Measurements from ENCODE around the gene NR2F2. TPM values are rescaled to one million over a fixed set of nuclear protein-coding genes. Genes with fewer than 3 reads are reported as not detected.

The NR2F2 gene
- total and polyA plus RNA-seq, 2 of the 13 experiments (the other 11 are each of a cell fraction or from before 2014, with no cell fraction given), result 3.5 to 4.7 TPM

GRCh38 chr15:96333131-96334016, 2.9 kb downstream of the NR2F2 start (continued):
- TF ChIP-seq TFAP4 (IDR thresholded peaks at IDR 0.05; ENCODE audit: borderline replicate concordance, low read depth), result peak; percentile 51; the same call in 1 of the 2 replicates
- TF ChIP-seq ZMYM4 (CRISPR knock-in tag; IDR thresholded peaks at IDR 0.05), result 0 out of 2 replicates have a peak, but pooled peaks have one; percentile 1
- peak; percentile 31; the same call in 1 of the 2 replicates for TF ChIP-seq TAF1 (CRISPR knock-in tag; IDR thresholded peaks at IDR 0.05)
- no peak for TF ChIP-seq ZKSCAN5 (CRISPR knock-in tag; IDR thresholded peaks at IDR 0.05)

GRCh38 chr15:96334017-96334704, 3.7 kb downstream of the NR2F2 start:
- peak overlapping the region; percentile 85 for H3K4me2 ChIP-seq (ENCODE audit: low read depth, low read length)
- ATAC-seq (no peak; the same call in 2 of the 3 replicates), DNase-seq (ENCODE audit: low spot score) (no peak), FAIRE-seq (no peak)
- ChIA-PET CTCF (ENCODE audit: low intra/inter-chr PET ratio, low total read pairs) (no interaction called here), POLR2A (interaction anchor here (1.0 to 1.1 kb wide), 2 partner anchors 9 to 20 kb away, joined by 3 read pairs; no protein-coding TSS in a partner anchor)
- in situ Hi-C loops (cut with HindIII; ENCODE audit: extremely low pct_ligation_motif_present, low pct_unique_long_range_greater_than_20kb), result loop anchor here (10.0 to 25.0 kb wide), 5 partner anchors 159 to 1072 kb away; no protein-coding TSS in a partner anchor
- no peak overlapping the region for H2AFZ ChIP-seq (ENCODE audit: low read length)
- H3K9ac ChIP-seq (ENCODE audit: insufficient read depth, low read depth, low read length), result peak overlapping the region; percentile 92
- H3K27me3 ChIP-seq (ENCODE audit: control insufficient read depth in 1 of 2, insufficient read depth in 2 of 2, low read length in 2 of 2), result no peaks in the 10 kb centered on the region; a peak in 1 of 5 replicates
- H3K36me3 ChIP-seq (replicated peaks in 1 of 2; ENCODE audit: control insufficient read depth in 1 of 2, insufficient read depth in 2 of 2, low read length in 2 of 2), result peaks cover 5 to 12% of the 10 kb centered on the region in 2 experiments; a peak in 2 of 5 replicates
- H3K79me2 ChIP-seq (ENCODE audit: insufficient read depth, low read length), result peaks cover 79% of the 10 kb centered on the region
- 7% methylated on average over 3 of the region's 49 CpGs for WGBS (ENCODE audit: low lambda C conversion rate)
- no peaks in the 10 kb centered on the region for H3K9me3 ChIP-seq (ENCODE audit: low read length)
- H3K27ac ChIP-seq (ENCODE audit: extremely low read length, insufficient read depth, low read length), result peak overlapping the region; percentile 26
- peak overlapping the region; percentile 68 to 94 (median 82) for H3K4me3 ChIP-seq (replicated peaks in 1 of 3; ENCODE audit: insufficient read depth in 1 of 3, low read depth in 2 of 3, low read length in 3 of 3)
- H4K20me1 ChIP-seq (ENCODE audit: insufficient read depth, low read length), result peaks cover 31% of the 10 kb centered on the region
- peaks cover 34% of the 10 kb centered on the region for H3K4me1 ChIP-seq (ENCODE audit: insufficient read depth, low read length)
- intact Hi-C loops (cut with micrococcal nuclease; ENCODE audit: unreplicated experiment), result loop anchor here (5.0 kb wide), 2 partner anchors 572 to 1492 kb away; no protein-coding TSS in a partner anchor
- no TSS peak for BruUV-seq (replicated peaks)
- 0 out of 2 replicates have a peak, but pooled peaks have one; percentile 26 for TF ChIP-seq MXD1 (CRISPR knock-in tag; IDR thresholded peaks at IDR 0.05)
- TF ChIP-seq NKX3-1 (CRISPR knock-in tag; IDR thresholded peaks at IDR 0.05), result no peak
- TF ChIP-seq FOXC1 (CRISPR knock-in tag; IDR thresholded peaks at IDR 0.05; ENCODE audit: borderline replicate concordance), result no peak
- TF ChIP-seq AGO2 (optimal IDR thresholded peaks at IDR 0.05; ENCODE audit: low read depth, low read length), result peak; percentile 49
- TF ChIP-seq BRF2 (CRISPR knock-in tag; IDR thresholded peaks at IDR 0.05), result no peak
- no peak for TF ChIP-seq NONO (IDR thresholded peaks at IDR 0.05)
- TF ChIP-seq NONO (CRISPR knock-in tag; conservative IDR thresholded peaks at IDR 0.05), result 0 out of 2 replicates have a peak, but pooled peaks have one; percentile 27
- 0 out of 2 replicates have a peak, but pooled peaks have one; percentile 50 for TF ChIP-seq ZSCAN21 (CRISPR knock-in tag; IDR thresholded peaks at IDR 0.05; ENCODE audit: borderline replicate concordance)
- no peak for TF ChIP-seq RBM22 (optimal IDR thresholded peaks at IDR 0.05; ENCODE audit: low read length)
- TF ChIP-seq ZFP91 (CRISPR knock-in tag; IDR thresholded peaks at IDR 0.05; ENCODE audit: borderline replicate concordance), result 0 out of 2 replicates have a peak, but pooled peaks have one; percentile 55
- peak; percentile 64; the same call in 1 of the 2 replicates for TF ChIP-seq KMT2A (CRISPR knock-in tag; IDR thresholded peaks at IDR 0.05)
- TF ChIP-seq ZNF737 (CRISPR knock-in tag; IDR thresholded peaks at IDR 0.05; ENCODE audit: borderline replicate concordance), result 0 out of 2 replicates have a peak, but pooled peaks have one; percentile 60
